Smooth muscle cell (in vitro differentiated cells): Measurements from ENCODE around the gene RIPK3. TPM values are rescaled to one million over a fixed set of nuclear protein-coding genes. Genes with fewer than 3 reads are reported as not detected.

Experiments used
- DNase-seq: peaks from one replicate; lab custom pipeline; 2025; ENCODE audit not compliant: unreplicated experiment; lab: John Stamatoyannopoulos, UW
- H2AFZ ChIP-seq: fragments of 200-600 bp; sonication (generic); 2 replicates; pipeline ENCODE4 v1.6.0; 2016; ENCODE audit warnings: antibody characterized with exemption, low read depth, mild to moderate bottlenecking
- H3F3A ChIP-seq: fragments of 200-600 bp; sonication (generic); 2 replicates; pipeline ENCODE4 v1.6.0; 2017; ENCODE audit warnings: antibody characterized with exemption, low read depth
- H3K27ac ChIP-seq: fragments of 200-600 bp; sonication (generic); 2 replicates; pipeline ENCODE4 v1.5.1; 2016; ENCODE audit warnings: low read depth, mild to moderate bottlenecking
- H3K27me3 ChIP-seq: fragments of 200-600 bp; sonication (generic); 2 replicates; pipeline ENCODE4 v1.6.1; 2016; ENCODE audit warnings: low read depth, mild to moderate bottlenecking
- H3K36me3 ChIP-seq: fragments of 200-600 bp; sonication (generic); 2 replicates; pipeline ENCODE4 v1.5.1; 2016; ENCODE audit warnings: low read depth
- H3K4me1 ChIP-seq: fragments of 200-600 bp; sonication (generic); 2 replicates; pipeline ENCODE4 v1.5.1; 2016; ENCODE audit warnings: low read depth
- H3K4me2 ChIP-seq: fragments of 200-600 bp; sonication (generic); 2 replicates; pipeline ENCODE4 v1.6.0; 2016; ENCODE audit warnings: mild to moderate bottlenecking
- H3K4me3 ChIP-seq: fragments of 200-600 bp; sonication (generic); 2 replicates; pipeline ENCODE4 v1.5.1; 2016; ENCODE audit warnings: mild to moderate bottlenecking
- H3K79me2 ChIP-seq: fragments of 200-600 bp; sonication (generic); 2 replicates; pipeline ENCODE4 v1.6.0; 2016; ENCODE audit warnings: low read depth, mild to moderate bottlenecking
- H3K9ac ChIP-seq: fragments of 200-600 bp; sonication (generic); 2 replicates; pipeline ENCODE4 v1.6.0; 2016; ENCODE audit warnings: low read depth
- H3K9me3 ChIP-seq: fragments of 200-600 bp; sonication (generic); replicated peaks from 2 replicates; pipeline ENCODE4 v1.5.1; 2016; ENCODE audit warnings: low read depth
- H4K20me1 ChIP-seq: fragments of 200-600 bp; sonication (generic); 2 replicates; pipeline ENCODE4 v1.6.0; 2016; ENCODE audit warnings: low read depth
- WGBS: methylation state at CpG from one replicate; pipeline ENCODE4 v1.1.7; 2016; ENCODE audit warnings: low lambda C conversion rate; 5-methylcytosine and 5-hydroxymethylcytosine counted together
- polyA plus RNA-seq: library from polyadenylated mRNA; unstranded; fragments of >200 nt; fragmentation: Nextera tagmentation; extraction: Ambion mirVana; gene quantifications from 2 replicates; pipeline ENCODE4 v1.2.1, GENCODE V29; 2016
- total RNA-seq: library from RNA; depleted of rRNA; stranded (reverse); fragments of >200 nt; gene quantifications from 2 replicates; pipeline ENCODE4 v1.2.3, GENCODE V29; 2014
- TF ChIP-seq, protein P1 (sequence below): fragments of 200-600 bp; sonication (generic); IDR thresholded peaks from 2 replicates; pipeline ENCODE4 v1.5.1; 2017; ENCODE audit warnings: borderline replicate concordance, mild to moderate bottlenecking, antibody characterized with exemption; ENCODE audit not compliant: insufficient read depth, poor library complexity, severe bottlenecking

The RIPK3 gene
- total and polyA plus RNA-seq, 2 experiments from 2014 or later = 1.3 TPM; not detected in 1

DNA sequence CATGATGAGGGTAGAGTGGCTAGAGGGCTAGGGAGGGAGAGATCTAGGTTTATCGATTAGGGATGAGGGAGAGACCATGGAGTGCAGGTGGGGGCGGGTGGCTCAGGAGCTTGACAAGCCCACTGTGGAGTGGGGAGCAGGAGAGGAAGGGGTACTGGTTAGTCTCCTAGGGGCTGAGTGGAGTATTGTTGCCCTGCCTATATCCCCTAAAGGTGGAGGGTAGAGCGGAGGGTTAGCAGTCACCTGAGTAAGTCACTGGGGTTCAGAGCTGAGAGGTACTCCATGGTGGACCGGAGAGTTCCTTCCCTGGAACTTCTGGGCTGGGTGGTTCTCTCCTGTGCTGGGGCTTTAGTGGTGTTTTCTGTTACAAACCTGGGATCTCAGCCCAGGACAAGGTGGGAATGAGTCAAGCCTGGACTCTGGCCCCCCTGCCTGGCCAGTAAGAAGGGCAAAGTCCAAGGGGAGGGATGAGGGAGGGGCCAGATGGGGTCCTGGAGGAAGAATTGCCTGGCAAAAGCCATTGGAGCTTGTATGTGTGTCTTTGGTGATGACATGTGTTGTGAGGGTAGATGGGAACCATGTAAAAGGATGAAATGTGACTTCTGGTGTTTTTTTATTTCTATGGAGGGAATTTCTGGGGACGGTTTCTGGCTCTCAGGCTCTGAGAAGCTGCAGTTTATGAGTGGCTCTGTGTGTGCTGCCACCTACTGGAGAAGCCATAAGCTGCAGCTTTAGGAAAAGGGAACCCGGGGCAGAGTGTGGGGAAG is 32.0 kb downstream of the RIPK3 start, which contains the start of gene CIDEB:
Gene CIDEB, minus strand, starts transcription at position 403 of the 767 bp plus-strand sequence. Its CDS starts 119 bp downstream, at position 284.
- Histone ChIP-seq H3K9me3 (no peaks in the 10 kb centered on the region), H3K4me1 (no peaks in the 10 kb centered on the region), H3F3A (no peaks in the 10 kb centered on the region), H4K20me1 (no peaks in the 10 kb centered on the region), H3K36me3 (no peaks in the 10 kb centered on the region), H3K27ac (no peak within 1 kb of the TSS), H3K4me2 (no peak within 1 kb of the TSS), H3K27me3 (no peaks in the 10 kb centered on the region), H2AFZ (no peak within 1 kb of the TSS), H3K4me3 (peak within 1 kb of the TSS; percentile 17), H3K9ac (no peak within 1 kb of the TSS), H3K79me2 (no peaks in the 10 kb centered on the region)
- peak; percentile 14 for DNase-seq
- TF ChIP-seq, protein P1, sequence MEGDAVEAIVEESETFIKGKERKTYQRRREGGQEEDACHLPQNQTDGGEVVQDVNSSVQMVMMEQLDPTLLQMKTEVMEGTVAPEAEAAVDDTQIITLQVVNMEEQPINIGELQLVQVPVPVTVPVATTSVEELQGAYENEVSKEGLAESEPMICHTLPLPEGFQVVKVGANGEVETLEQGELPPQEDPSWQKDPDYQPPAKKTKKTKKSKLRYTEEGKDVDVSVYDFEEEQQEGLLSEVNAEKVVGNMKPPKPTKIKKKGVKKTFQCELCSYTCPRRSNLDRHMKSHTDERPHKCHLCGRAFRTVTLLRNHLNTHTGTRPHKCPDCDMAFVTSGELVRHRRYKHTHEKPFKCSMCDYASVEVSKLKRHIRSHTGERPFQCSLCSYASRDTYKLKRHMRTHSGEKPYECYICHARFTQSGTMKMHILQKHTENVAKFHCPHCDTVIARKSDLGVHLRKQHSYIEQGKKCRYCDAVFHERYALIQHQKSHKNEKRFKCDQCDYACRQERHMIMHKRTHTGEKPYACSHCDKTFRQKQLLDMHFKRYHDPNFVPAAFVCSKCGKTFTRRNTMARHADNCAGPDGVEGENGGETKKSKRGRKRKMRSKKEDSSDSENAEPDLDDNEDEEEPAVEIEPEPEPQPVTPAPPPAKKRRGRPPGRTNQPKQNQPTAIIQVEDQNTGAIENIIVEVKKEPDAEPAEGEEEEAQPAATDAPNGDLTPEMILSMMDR = peak; percentile 87
- WGBS = 69% methylated on average over 6 of the region's 6 CpGs

- Histone ChIP-seq H2AFZ (no peak overlapping the region), H3K79me2 (no peaks in the 10 kb centered on the region), H3K4me2 (no peak overlapping the region), H3K9me3 (no peaks in the 10 kb centered on the region), H3K27me3 (no peaks in the 10 kb centered on the region), H3K4me3 (peak overlapping the region; percentile 17), H3K4me1 (no peaks in the 10 kb centered on the region), H3K27ac (no peak overlapping the region), H3F3A (no peaks in the 10 kb centered on the region), H3K9ac (no peak overlapping the region), H4K20me1 (no peaks in the 10 kb centered on the region), H3K36me3 (no peaks in the 10 kb centered on the region)
- DNase-seq = no peak
- WGBS = 87% methylated on average over 11 of the region's 11 CpGs
- TF ChIP-seq, protein P1 = no peak
These were observed 32.6 kb downstream of the RIPK3 start for GRCh38 chr14:24307156-24307574.

DNA sequence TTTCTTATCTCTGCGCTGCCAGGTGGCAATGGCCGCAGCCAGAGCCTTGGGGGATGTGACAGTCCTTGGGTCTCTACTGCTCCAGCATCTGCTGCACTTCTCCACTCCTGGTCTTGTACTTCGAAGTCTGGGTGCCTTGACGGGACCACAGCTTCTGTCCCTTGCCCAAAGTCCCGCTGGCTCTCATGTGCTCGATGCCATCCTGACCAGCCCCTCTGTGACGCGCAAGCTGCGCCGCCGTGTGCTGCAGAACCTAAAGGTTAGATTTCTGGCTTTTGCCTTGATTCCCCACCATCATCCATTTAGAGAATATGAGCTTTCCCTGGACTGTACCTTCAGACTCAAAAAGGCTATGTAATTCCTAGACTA is 35.8 kb downstream of the RIPK3 start:
- Histone ChIP-seq H3K79me2 (peaks cover 13% of the 10 kb centered on the region), H3K9ac (no peak overlapping the region), H3K4me3 (no peak overlapping the region), H3K27me3 (no peaks in the 10 kb centered on the region), H3K27ac (no peak overlapping the region), H3K4me2 (no peak overlapping the region), H3K36me3 (no peaks in the 10 kb centered on the region), H4K20me1 (no peaks in the 10 kb centered on the region), H3K9me3 (no peaks in the 10 kb centered on the region), H2AFZ (no peak overlapping the region), H3K4me1 (peaks cover 6% of the 10 kb centered on the region), H3F3A (no peaks in the 10 kb centered on the region)
- WGBS = 96% methylated on average over 11 of the region's 11 CpGs
- TF ChIP-seq, protein P1 = no peak
- DNase-seq = no peak
